Esophagus muscularis mucosa (tissue), 3 donors: ENCODE measurements around the gene SBK1.

Source experiments
- CTCF ChIP-seq, 3 experiments: fragments of 200-600 bp in 2 of 3; fragments of 450-650 bp in 1 of 3; sonication (generic) in 2 of 3; IDR thresholded peaks; one replicate each; pipeline ENCODE4 v1.5.1; 2017 to 2019; ENCODE audit warnings: antibody characterized with exemption in 3 of 3, mild to moderate bottlenecking in 2 of 3, moderate library complexity in 1 of 3
- POLR2AphosphoS5 ChIP-seq, 2 donors: sonication (generic); formaldehyde crosslinking; IDR thresholded peaks; one replicate each; pipeline ENCODE4 v1.6.1; 2017; ENCODE audit warnings: antibody characterized with exemption in 2 of 2

- TF ChIP-seq CTCF (IDR thresholded peaks at IDR 0.05) (no peak), POLR2AphosphoS5 (IDR thresholded peaks at IDR 0.05) (no peak)
Observed at GRCh38 chr16:28291651-28292626, at the start of gene SBK1.
